GM19238 (cell line): Measurements from ENCODE around the gene HSPA1L.

Experiments
- DNase-seq: peaks from one replicate; pipeline ENCODE4 v3.0.0; 2011; ENCODE audit warnings: low spot score; ENCODE audit not compliant: insufficient read length

Gene HSPA1L

DNA sequence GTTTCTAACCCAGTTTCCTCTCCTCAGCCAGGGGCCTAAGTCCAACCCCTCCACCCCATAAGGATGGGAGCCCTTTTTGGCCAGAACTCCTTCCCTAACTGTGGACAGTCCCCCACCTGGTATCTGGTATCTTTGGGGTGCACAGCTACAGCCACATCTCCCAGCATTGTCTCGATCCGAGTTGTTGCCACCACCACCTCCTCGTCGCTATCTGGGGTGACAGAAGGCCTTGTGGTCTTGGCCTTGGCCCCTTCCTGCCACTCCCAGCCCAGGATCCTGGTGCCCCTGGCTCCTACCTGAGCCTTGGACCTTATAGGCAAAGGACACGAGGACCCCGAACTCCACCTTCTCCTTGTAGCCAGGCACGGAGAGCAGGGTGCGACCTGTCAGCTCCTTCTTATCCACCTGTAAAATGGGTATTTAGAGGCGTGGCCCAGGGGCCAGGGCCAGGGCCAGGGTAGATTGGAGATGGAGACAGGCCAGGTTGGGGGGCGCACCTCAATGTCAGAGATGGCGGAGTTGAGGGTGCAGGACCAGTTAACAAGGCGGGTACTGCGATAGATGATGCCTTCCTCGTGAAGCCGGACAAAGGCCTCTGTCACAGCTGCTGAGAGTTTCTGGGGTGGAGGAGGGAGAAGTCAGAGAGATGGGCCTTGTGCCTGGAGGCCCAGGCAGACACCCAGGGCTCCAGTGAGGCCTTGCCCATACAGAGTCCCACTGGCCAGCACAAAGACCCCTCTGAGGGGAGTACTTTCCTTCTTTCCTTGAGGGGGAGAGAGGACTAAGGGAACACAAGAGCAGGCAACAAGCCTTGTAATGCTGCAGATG, 30.8 kb downstream of the HSPA1L start:
- DNase-seq: no peak

DNA sequence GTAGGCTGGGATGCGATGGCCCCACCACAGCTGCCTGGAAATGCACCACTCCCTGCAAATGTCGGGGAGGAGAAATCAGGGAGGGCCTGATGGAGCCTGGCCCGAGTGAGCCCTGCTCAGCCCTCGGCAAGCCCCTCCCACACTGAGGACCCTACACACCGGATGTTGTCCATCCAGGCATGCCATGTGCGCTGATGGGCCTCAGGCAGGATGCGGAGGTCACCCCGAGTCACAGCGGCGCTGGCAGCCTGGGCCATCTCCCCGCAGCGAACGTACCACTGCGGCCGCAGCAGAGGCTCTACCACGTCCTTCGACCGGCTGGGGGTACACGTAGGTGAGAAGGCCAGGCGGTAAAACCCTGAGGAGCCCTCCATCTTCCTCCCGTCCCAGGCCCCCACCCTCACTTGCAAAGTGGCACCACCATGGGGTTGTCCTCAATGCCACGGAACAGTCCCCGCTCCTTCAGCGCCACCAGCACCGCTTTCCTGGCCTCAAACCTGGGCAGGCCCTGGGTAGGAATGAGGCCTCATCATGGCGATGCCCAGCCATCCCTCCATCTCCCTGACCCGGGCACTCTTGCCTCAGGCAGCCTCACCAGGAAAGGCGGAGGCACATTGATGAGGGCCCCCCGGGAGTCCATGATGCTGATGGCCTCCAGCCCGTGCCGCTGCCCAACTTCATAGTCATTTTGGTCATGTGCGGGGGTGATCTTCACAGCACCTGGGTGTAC, 32.8 kb downstream of the HSPA1L start:
- no peak for DNase-seq

DNA sequence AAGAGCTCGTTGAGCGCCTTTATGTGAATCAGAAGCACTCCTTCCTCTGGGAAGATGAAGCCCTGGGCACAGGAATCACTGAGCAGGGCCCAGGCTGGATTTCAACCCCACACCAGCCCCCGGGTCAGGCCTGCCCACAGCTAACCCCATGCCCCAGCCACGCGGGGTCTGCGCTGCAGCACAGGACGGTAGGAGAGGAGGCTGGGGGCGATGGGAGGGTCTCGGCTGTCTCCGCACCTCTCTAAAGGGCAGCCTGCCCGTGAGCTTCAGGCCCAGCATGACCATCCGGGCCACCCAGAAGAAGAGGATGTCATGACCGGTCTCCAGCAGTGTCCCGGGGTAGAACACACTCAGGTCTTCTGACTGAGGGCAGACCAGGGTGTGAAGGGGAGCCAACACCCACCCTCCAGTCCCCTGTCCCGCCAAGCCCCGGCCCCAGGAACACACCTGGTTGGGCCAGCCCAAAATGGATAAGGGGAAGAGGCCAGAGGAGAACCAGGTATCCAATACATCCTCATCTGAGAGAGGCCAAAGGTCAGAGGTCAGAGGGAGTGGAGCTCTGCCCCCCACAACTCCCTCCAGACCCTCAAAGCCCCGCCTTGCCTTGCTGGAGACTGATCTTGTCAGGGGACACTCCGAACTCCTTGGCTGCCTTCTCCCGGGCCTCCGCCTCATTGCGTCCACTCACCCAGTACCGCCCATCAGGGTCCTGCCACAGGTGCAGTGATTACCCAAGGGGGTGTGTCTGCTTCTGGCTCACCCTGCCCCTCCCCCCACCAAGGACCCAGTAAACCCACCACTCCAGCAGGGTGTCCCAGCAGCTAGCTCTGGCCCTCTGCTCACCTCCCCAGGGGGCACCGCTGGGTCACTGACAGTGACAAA, 33.6 kb downstream of the HSPA1L start:
- DNase-seq: no peak

DNA sequence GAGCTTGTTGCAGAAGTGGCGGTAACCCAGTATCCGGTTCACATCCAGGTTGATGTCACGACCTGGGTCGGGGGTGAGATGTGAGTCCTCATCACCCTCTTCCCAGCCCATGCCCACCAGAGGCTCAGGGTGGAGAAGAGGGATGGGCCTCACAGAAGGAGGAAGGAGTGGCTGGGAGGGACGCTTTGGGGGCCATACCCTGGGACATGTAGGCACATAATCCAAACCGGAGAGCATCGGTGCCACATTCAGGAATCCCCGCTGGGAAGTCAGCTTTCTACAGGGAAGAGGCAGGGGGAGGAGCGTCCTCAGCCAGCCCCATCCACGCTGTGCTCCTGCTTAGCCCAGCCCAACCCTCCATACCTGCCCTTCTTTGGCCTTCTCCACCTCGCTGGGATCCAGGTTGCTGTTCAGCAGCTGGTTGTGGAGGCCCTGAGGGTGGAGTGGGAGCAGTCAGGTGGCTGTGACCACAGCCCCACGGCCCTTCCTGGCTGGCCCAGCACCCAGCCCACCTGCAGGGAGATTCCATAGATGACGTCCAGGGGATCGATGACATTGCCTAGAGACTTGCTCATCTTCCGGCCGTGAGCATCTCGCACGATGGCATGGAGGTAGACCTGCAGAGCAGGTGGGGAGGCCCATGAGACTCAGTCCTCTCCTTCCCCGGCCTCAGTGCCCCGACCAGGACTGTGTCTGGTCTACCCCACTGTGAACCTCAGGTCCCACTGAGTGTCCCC, 34.4 kb downstream of the HSPA1L start:
- DNase-seq: no peak

DNA sequence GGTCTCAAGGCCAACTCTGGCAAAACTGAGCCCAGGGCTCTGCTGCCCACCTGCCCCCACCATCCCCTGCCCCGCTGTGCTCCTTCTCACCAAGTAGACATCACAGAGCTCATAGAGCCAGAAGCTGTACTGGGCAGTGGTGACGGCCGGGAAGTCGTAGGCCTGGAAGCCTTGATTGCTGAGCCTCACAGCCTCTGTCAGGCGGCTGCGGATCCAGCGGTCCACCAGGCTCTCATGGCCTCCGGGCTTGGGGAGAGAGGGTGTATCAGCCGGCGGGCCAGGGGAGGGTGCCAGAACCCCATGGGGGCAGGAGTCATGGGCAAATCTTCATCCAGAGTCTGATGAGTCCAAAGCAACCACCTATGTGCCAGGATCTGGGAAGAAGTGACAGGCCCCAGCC, 35.2 kb downstream of the HSPA1L start:
- DNase-seq: no peak

DNA sequence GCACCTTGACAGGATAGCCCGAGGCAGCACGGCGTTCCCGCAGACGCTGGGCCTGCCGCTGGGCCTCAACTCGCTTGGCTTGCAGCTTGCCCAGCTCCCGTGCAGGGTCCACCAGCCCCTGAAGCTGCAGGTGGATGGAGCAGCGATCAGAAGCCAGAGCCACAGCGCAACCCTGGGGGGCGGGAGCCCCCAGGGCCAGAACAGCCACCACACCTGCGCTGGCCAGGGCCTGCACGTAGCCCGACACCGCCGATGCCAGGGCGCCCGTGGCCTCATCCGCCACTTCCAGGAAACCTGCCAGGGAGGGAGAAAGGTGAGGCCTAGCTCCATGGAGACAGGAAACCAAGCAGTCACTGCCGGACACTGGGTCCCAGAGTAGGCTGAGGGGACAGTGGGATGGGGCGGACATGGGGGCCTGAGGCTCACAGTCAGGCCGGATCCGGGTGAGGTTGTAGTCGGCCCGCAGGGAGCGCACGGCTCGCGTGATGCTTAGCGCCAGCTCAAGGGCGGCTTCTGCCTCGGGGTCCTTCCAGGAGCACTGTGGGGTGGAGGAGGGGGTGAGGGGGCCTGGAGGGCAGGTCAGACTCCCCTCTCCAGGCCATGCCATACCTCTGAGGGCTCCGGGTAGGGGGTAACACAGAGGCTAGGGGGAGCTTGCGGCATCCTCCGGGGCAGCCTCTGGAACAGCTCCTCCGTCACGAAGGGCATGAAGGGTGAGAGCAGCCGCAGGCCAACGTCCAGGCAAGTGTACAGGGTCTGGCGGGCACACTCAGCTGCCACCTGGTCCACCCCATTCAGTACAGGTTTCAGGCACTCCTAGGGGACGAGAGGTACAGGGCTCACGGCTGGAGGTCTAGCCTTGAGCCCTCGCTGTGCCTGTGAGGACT, 35.8 kb downstream of the HSPA1L start:
- DNase-seq: no peak

DNA sequence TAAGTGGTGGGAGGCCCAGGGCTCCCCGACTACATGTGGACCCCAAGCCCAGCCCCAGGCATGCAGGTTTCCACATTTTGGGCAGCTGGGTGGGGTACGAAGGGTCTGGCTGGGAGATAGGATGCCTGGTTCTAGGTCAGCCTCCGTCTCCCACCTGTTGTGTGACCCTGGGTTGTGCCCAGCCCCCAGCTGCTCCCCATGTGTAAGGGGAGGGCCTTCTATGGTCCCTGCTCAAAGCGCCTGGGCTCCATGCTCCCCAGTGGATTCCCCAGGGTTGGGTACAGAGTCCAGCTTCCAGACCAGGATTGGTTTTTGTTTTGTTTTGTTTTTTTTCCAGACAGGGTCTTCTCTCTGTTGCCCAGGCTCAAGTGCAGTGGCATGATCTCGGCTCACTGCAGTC, 36.9 kb downstream of the HSPA1L start:
- no peak for DNase-seq

DNA sequence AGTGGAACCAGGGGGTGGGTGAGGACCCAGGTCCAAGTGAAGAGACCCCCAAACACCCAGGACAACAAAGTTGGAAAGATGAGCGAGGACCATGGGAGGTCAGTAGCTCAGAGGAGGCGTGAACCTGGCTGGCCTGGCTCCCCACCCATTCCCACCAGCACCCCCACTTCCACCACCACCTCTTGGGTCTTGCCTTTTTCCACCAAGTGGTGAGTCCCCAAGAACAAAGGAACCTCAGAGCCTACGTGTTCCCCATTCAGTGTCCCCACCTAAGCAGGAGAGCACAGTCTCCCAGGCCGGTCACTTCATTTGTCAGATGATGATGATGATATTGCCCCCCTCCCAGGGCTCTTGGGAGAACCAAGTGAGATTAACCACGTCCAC, 37.4 kb downstream of the HSPA1L start:
- DNase-seq: no peak

DNA sequence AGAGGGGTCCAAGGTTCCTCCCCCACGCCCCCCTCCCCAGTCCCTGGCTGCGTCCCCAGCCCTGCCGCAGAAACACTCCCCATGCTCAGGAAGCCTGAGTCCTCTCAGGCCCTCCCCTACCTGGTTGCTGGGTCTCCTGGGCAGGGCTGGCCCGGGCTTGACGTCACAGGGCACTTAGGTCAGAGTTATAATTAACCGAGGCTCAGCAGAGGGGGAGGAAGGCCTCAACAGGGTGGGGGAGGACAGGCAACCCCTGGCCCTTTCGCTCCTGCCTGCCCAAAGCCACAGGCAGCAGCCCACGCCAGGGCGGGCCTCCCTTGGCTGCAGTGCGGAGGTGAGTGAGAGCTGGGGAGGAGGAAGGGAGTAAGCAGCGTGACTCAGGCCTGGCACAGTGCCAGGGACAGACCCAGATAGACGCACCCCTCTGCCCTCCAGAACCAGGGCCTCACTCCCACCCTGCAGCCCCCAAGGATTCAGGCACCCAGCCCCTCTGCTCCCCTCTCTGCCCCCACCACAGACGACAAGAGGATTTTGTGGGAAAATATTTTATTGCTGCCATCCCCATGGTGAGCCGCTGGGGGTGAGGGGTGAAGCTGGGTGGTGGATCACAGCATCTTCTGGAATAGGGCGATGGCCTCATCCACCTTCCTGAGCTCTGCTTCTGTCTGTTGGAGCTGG, 38.0 kb downstream of the HSPA1L start, which contains the start of gene VWA7:
Gene VWA7, minus strand, starts transcription at position 340 of the 678 bp plus-strand sequence. CDS start 549 bp downstream, outside the sequence.
- peak; percentile 67 for DNase-seq

DNA sequence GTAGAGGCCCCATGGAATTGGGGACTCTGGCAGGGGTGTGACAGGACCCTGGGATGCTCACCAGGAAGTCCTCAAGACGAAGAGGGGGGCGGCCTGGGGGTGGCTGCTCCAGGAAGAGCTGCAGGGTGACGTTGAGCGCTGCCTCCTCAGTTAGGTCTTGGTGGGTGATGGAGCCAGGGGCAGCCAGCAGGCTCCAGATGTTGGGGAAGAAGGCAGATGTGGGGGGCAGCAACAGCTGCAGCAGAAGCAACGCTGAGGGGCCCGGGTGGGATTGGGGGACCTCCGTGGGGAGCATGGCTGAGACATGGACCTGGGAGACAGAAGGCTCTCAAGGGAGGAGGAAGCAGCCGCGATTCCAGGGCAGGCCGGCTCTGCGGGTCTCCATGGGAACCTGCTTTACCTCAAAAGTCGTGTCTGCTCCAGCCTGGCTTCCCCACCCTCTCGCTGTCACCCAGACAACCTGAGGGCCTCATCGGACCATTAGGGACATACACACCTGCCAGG, 38.5 kb downstream of the HSPA1L start:
- DNase-seq: no peak

DNA sequence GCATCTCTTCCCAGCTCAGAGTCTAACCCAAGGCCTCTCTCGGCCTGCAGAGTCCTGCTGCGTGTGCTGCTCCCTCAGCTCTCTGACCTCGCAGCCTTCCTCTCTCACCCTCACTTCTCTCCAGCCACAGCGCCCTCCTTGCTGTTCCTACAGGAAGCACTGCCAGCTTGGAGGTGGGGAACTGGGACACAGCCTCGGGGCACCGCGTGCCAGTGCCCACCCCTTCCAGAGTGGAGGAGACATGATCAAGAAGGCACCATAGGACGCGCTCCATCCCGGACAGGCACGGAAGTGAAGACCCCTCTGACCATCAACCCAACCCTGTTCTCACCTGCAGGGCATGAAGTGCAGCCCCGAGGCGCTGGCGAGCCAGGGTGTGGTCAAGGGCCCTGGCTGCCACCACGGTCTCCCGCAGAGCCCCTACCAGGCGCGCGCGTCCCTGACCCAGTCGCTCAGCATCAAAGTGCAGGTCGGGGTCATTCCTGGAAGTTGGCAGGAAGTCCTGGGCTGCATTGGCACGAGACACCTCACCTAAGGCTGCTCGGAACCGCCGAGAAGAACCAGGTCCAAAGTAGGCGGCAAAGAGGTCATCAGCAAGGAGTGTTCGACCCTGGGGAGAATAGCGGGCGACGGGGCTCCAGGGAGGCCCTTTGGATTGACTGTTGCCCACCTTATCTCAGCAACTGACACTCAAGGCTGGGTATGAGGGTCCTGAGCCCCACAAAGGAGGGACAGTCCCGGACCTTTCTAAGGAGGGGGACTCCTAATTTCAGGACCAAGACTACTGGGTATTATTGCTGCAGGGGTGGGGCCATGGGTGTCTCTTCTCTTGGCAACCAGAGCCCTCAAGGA, 39.2 kb downstream of the HSPA1L start:
- DNase-seq: no peak

DNA sequence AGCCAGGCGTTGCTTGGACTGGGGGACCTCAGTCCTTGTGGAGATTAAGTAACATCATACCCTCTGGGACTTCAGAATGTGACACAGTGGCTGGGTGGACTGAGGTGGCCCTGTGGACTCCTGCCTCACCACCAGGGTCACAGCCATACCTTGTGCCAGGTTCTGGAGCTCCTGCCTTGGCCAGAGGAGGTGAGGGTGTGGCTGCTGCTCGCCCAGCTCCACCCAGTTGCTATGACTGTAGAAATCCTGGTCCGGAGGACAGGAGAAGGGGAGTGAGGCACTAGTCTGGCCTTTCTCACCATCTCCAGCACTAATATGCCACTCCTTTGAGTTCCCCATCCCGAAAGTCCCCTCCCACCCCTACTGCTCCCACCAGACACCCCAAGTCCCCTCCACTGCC, 39.9 kb downstream of the HSPA1L start:
- no peak for DNase-seq

DNA sequence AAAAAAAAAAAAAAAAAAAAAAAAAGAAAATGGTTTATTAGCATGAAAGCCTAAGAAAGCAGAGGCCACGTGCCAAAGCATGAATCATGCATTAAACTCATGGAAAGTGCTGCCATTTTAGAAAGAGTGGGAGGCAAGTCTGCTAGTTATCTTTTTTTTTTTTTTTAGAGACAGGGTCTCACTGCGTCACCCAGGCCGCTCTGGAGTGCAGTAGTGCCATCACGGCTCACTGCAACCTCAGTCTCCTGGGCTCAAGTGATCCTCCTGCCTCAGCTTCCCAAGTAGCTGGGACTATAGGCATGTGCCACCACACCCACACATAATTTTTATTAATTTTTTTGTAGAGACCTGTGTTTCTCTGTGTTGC, 43.1 kb downstream of the HSPA1L start:
- no peak for DNase-seq

DNA sequence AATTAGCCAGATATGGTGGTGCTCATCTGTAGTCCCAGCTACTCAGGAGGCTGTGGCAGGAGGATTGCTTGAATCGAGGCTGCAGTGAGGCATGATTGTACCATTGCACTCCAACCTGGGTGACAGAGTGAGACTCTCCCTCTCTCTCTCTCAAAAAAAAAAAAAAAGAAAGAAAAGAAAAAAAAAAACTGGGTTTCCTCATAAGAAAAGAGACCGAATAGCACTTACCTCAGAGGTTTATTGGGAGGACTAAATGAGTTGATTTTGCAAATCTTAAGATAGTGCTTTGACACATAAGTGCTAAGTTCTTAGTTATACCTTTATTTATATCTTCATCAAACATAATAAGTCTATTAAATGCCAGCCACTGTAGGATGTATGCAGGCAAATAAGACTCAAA, 44.2 kb downstream of the HSPA1L start:
- DNase-seq: no peak

DNA sequence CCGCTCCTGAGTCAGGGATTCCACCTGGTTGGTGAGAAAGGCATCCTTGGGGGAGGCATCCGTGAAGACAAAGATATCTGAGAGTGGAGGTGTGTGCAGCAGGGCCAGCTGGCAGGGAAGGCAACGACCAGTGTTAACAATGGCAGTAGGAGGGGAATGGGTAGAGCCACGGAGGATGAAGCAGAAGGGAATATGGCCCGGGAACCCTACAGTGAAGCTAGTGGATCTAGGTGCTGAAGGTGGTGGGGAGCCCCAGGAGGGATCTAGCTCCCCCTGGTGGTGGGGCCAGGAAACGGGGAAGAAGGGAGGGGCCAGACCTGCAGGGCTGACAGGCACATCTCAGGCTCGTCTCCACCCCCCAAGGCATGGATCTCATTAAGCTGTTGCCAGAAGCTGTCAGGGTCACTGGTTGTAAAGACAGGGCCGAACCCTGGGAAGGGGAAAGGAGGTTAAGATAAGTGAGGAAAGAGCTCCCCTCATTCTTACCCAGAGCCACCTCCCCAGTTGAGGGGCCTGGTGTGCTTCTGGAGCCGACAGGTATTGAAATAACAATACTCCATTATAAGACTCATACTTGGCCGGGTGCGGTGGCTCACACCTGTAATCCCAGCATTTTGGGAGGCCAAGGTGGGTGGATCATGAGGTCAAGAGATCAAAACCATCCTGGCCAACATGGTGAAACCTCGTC, 45.3 kb downstream of the HSPA1L start:
- peak; percentile 87 for DNase-seq

DNA sequence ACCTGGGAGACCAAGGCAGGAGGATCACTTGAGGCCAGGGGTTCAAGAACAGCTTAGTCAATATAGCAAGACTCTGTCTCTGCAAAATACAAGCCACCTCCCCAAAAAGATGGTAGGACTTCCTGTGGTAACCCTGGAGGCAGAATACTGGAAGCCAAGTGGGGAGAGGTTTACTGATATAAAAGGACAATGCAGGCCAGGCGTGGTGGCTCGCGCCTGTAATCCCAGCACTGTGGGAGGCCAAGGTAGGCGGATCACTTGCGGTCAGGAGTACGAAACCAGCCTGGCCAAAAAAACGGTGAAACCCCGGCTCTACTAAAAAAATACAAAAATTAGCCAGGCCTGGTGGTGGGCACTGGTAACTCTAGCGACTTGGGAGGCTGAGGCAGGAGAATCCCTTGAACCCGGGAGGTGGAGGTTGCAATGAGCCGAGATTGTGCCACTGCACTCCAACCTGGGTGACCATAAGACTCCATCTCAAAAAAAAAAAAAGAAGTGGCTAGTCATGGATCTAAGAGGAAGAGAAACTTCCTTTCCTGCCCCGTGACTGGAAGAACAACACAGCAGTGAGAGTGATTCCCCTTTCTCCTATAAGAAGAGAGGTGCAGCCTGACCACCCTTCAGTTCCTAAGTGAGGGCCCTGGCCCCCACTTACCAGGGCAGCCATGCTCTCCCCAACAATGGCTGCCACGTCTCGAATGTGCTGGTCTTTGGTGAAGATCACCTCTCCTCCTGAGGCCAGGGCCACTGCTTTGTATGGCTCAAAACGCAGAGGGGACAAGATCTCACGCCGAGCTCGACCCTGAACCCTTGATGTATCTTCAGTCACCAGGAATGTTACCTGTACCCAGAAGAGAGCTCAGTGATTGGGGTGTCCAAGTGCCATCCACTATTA, 46.5 kb downstream of the HSPA1L start:
- no peak for DNase-seq

DNA sequence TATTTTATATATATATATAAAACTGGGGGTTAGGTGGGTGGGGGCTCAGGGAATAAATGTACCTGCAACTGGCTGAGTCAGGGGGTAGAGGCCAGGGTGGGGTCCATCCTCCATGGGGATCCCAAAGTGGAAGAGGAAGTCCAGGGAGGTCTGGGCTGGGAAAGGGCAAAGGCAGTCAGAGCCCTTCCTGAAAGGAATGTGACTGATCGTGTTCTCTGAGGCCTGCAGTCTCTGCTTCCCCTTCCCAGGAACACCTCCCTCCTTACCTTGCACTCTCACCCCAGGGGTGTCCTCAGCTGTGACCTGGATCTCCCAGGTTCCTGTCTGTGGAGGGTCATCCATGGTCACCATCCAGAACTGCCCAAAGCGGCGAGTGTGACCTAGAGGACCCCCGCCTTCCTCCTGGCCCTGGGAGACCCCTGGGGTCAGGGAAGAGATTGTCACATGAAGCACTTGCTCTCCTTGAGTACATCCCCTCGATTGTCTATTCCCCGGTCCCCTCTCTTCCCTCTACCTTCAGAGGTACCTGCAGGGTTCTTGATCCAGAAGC, 47.9 kb downstream of the HSPA1L start:
- DNase-seq: no peak
